ENCODE measurements around the gene SIRT4. TPM values are rescaled to one million over a fixed set of nuclear protein-coding genes. Genes with fewer than 3 reads are reported as not detected.

The SIRT4 gene
- total and polyA plus RNA-seq, 2 of the 8 experiments (the other 6 are each of a cell fraction or from before 2014, with no cell fraction given): 3.8 to 4.1 TPM

GRCh38 chr12:120356567-120357030 is 54.5 kb downstream of the SIRT4 start:
- Histone ChIP-seq H4K5ac (ENCODE audit: insufficient read length, low read depth, low read length) (no peak overlapping the region), H4K91ac (replicated peaks; ENCODE audit: insufficient read length, low read length) (no peak overlapping the region), H3K4me1 (replicated peaks in 1 of 4; ENCODE audit: control insufficient read depth in 3 of 4, insufficient read depth in 4 of 4, low read length in 3 of 4) (peaks cover 8 to 16% (median 13%) of the 10 kb centered on the region in 4 experiments), H3K14ac (ENCODE audit: insufficient read length) (no peak overlapping the region), H2BK15ac (ENCODE audit: low read length) (no peak overlapping the region), H2BK5ac (ENCODE audit: low read depth, low read length) (no peak overlapping the region), H4K8ac (ENCODE audit: extremely low read depth, insufficient read depth, low read length) (no peak overlapping the region), H3K79me1 (ENCODE audit: low read depth, low read length) (no peaks in the 10 kb centered on the region), H3K27me3 (replicated peaks in 1 of 4; ENCODE audit: control insufficient read depth in 3 of 4, extremely low read depth in 1 of 4, insufficient read depth in 3 of 4, low read length in 3 of 4) (no peaks in the 10 kb centered on the region), H2AFZ (ENCODE audit: low read length) (no peak overlapping the region), H2BK12ac (ENCODE audit: low read depth, low read length) (no peak overlapping the region), H3K23ac (ENCODE audit: insufficient read length) (no peak overlapping the region), H3K4ac (replicated peaks; ENCODE audit: insufficient read length, low read depth, low read length) (no peak overlapping the region), H2BK120ac (replicated peaks; ENCODE audit: low read depth, low read length) (no peak overlapping the region), H3K9ac (replicated peaks in 1 of 4; ENCODE audit: extremely low read depth in 1 of 4, low read depth in 3 of 4, low read length in 3 of 4) (no peak overlapping the region), H3K18ac (ENCODE audit: extremely low read depth, low read length) (no peak overlapping the region), H3K27ac (ENCODE audit: low read depth, low read length) (no peak overlapping the region), H3K36me3 (ENCODE audit: control insufficient read depth in 2 of 4, insufficient read depth in 4 of 4, low read length in 3 of 4) (peaks cover 26 to 52% (median 40%) of the 10 kb centered on the region in 4 experiments), H2BK20ac (ENCODE audit: low read length) (no peak overlapping the region), H2AK5ac (ENCODE audit: low read depth, low read length) (no peak overlapping the region), H3K4me2 (ENCODE audit: insufficient read depth in 1 of 2, low read depth in 2 of 2, low read length in 2 of 2) (no peak overlapping the region), H3K79me2 (ENCODE audit: control insufficient read depth in 1 of 2, insufficient read depth in 2 of 2, low read length in 2 of 2) (peaks cover 0 to 5% of the 10 kb centered on the region in 2 experiments; a peak in 2 of 4 replicates), H3K9me3 (ENCODE audit: insufficient read depth in 2 of 2, low read depth in 1 of 2, low read length in 1 of 2) (no peaks in the 10 kb centered on the region), H3K4me3 (ENCODE audit: extremely low read depth in 1 of 4, insufficient read depth in 2 of 4, low read depth in 3 of 4, low read length in 4 of 4) (no peak overlapping the region), H4K20me1 (replicated peaks in 1 of 2; ENCODE audit: control insufficient read depth in 1 of 2, insufficient read depth in 2 of 2, low read length in 2 of 2) (peaks cover 10 to 11% of the 10 kb centered on the region in 2 experiments), H3K23me2 (ENCODE audit: low read depth, low read length) (peaks cover 3% of the 10 kb centered on the region; the same call in 1 of the 2 replicates), H3K56ac (replicated peaks; ENCODE audit: insufficient read length, low read depth, low read length) (no peak overlapping the region)
- 70% methylated on average over 13 of the region's 13 CpGs; no CpG with 5 or more reads in 1 of the 2 experiments for whole genome bisulfite sequencing, 2 experiments (ENCODE audit: extremely low coverage in 1 of 2, insufficient coverage in 1 of 2, insufficient read length in 1 of 2, insufficient replicate concordance in 2 of 2, low coverage in 1 of 2, low lambda C conversion rate in 2 of 2, missing lambda C conversion rate in 1 of 2)
- CTCF ChIA-PET (ENCODE audit: partially characterized antibody): interaction anchor here (0.6 to 12.5 kb wide), 36 partner anchors 8 to 129 kb away, joined by 3 to 310 read pairs (median 4); partner anchors contain the start of genes COX6A1, GATC and TRIAP1
- POLR2A ChIA-PET (ENCODE audit: partially characterized antibody): interaction anchor here (0.6 to 9.2 kb wide), 11 partner anchors 11 to 155 kb away, joined by 3 to 78 read pairs (median 4); partner anchors contain the start of genes GATC, MSI1, RPLP0 and TRIAP1
- DNase-seq (ENCODE audit: low read depth in 1 of 2, low spot score in 2 of 2) (peak; percentile 80 to 90), FAIRE-seq (peak; percentile 83)
- TF ChIP-seq HDAC2 (IDR thresholded peaks at IDR 0.05; ENCODE audit: borderline replicate concordance in 1 of 2, low read depth in 2 of 2, low read length in 2 of 2) (no peak), KDM5A (IDR thresholded peaks at IDR 0.05; ENCODE audit: low read length) (no peak), BRCA1 (IDR thresholded peaks at IDR 0.05; ENCODE audit: low read depth, low read length) (no peak), POLR2AphosphoS5 (IDR thresholded peaks at IDR 0.05; ENCODE audit: low read depth, low read length) (no peak), RNF2 (IDR thresholded peaks at IDR 0.05; ENCODE audit: borderline replicate concordance, low read depth, low read length, missing control alignments, poor library complexity, severe bottlenecking) (no peak), EZH2 (IDR thresholded peaks at IDR 0.05; ENCODE audit: low read depth, low read length, severe bottlenecking) (no peak), CEBPB (IDR thresholded peaks at IDR 0.05; ENCODE audit: low read depth, low read length) (no peak), JUND (IDR thresholded peaks at IDR 0.05; ENCODE audit: low read length) (peak; percentile 75), MAX (IDR thresholded peaks at IDR 0.05) (0 out of 2 replicates have a peak, but pooled peaks have one; percentile 8), TEAD4 (IDR thresholded peaks at IDR 0.05; ENCODE audit: low read depth, low read length) (no peak), ATF2 (IDR thresholded peaks at IDR 0.05; ENCODE audit: low read length) (peak; percentile 76; the same call in 1 of the 2 replicates)

Data from H1 (cell line).